ENCODE measurements around the gene DIAPH1.

The DIAPH1 gene

GRCh38 chr5:141608046-141608445 is 10.8 kb downstream of the DIAPH1 start:
- H3K4me3 ChIP-seq (ENCODE audit: control insufficient read depth, low read depth, low read length) = no peak overlapping the region
- no peak for DNase-seq (ENCODE audit: low read depth)
- TF ChIP-seq CTCF (IDR thresholded peaks at IDR 0.05; ENCODE audit: control insufficient read depth, insufficient read depth, low read depth, low read length, missing control alignments) = no peak

GRCh38 chr5:141605523-141606277 is 13.1 kb downstream of the DIAPH1 start:
- H3K4me3 ChIP-seq (ENCODE audit: control insufficient read depth, low read depth, low read length) = no peak overlapping the region
- TF ChIP-seq CTCF (IDR thresholded peaks at IDR 0.05; ENCODE audit: control insufficient read depth, insufficient read depth, low read depth, low read length, missing control alignments) = no peak
- DNase-seq (ENCODE audit: low read depth) = no peak

GRCh38 chr5:141603923-141604717 is 14.7 kb downstream of the DIAPH1 start:
- DNase-seq (ENCODE audit: low read depth) = peak; percentile 77
- no peak overlapping the region for H3K4me3 ChIP-seq (ENCODE audit: control insufficient read depth, low read depth, low read length)
- no peak for TF ChIP-seq CTCF (IDR thresholded peaks at IDR 0.05; ENCODE audit: control insufficient read depth, insufficient read depth, low read depth, low read length, missing control alignments)

GRCh38 chr5:141602606-141603005 is 16.2 kb downstream of the DIAPH1 start:
- H3K4me3 ChIP-seq (ENCODE audit: control insufficient read depth, low read depth, low read length) = no peak overlapping the region
- DNase-seq (ENCODE audit: low read depth) = no peak
- TF ChIP-seq CTCF (IDR thresholded peaks at IDR 0.05; ENCODE audit: control insufficient read depth, insufficient read depth, low read depth, low read length, missing control alignments) = no peak

- H3K4me3 ChIP-seq (ENCODE audit: control insufficient read depth, low read depth, low read length) = no peak overlapping the region
- TF ChIP-seq CTCF (IDR thresholded peaks at IDR 0.05; ENCODE audit: control insufficient read depth, insufficient read depth, low read depth, low read length, missing control alignments) = no peak
- DNase-seq (ENCODE audit: low read depth) = no peak
Measured at GRCh38 chr5:141598391-141599345, 20.1 kb downstream of the DIAPH1 start.

- no peak overlapping the region for H3K4me3 ChIP-seq (ENCODE audit: control insufficient read depth, low read depth, low read length)
- no peak for DNase-seq (ENCODE audit: low read depth)
- no peak for TF ChIP-seq CTCF (IDR thresholded peaks at IDR 0.05; ENCODE audit: control insufficient read depth, insufficient read depth, low read depth, low read length, missing control alignments)
Measured at GRCh38 chr5:141597814-141598213, 21.0 kb downstream of the DIAPH1 start.
